GM19035 (cell line): ENCODE data around the gene PPIG.
"Not testable (repeated sequence)": the region's sequence is repeated elsewhere in the genome, so short reads cannot be mapped to it uniquely, and the experiment has no call there.

Source experiments
- ATAC-seq: cut with Tn5 transposase; IDR thresholded peaks from one replicate; pipeline ENCODE4 v1.9.1; 2021; ENCODE audit not compliant: unreplicated experiment

PPIG gene

DNA sequence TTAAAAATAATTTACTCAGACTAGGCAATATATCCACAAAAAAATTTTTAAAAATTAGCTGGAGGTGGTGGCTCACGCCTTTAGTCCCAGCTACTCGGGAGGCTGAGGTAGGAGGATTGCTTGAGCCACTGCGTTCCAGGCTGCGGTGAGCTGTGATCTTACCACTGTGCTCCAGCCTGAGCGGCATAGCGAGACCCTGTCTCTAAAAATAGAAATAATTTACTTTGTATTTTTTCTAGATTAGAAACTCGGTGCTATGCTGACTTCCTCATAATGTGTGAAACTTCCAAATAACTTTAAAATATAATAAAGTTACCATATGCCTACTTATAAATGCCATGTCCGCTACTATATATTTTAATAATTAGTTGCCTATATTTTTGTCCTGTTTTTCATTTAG, 6.7 kb downstream of the PPIG start:
- no peak for ATAC-seq

DNA sequence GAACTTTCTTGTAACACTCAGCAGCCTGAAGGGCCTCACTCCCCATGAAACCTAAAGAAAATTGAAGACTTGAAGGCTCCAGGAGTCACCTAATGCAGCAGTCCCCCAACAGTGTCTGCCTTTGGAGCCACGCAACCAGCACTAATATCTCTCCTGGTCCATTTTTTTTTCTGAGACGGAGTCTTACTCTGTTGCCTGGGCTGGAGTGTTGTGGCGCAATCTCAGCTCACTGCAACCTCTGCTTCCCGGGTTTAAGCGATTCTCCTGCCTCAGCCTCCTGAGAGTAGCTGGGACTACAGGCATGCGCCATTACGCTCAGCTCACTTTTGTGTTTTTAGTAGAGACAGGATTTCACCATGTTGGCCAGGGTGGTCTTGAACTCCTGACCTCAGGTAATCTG, 12.4 kb downstream of the PPIG start:
- ATAC-seq, result not testable (repeated sequence)

DNA sequence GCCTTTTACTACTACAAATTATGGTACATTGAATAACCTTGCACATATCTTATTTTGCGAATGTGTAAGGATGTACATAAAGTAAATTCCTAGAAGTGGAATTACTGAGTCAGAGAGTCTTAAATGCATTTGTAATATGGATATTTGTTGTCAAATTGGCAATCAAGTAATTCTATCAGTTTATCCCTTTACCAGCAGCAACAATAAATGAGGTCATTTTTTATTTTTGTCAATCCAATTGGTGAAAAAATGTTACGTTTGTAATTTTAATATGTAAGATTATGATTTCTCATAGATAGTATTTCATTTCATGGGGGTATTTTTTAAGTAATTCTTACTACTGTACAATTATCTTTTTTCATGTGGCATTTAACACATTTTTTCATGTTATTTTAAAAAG, 14.8 kb downstream of the PPIG start:
- ATAC-seq, result no peak

DNA sequence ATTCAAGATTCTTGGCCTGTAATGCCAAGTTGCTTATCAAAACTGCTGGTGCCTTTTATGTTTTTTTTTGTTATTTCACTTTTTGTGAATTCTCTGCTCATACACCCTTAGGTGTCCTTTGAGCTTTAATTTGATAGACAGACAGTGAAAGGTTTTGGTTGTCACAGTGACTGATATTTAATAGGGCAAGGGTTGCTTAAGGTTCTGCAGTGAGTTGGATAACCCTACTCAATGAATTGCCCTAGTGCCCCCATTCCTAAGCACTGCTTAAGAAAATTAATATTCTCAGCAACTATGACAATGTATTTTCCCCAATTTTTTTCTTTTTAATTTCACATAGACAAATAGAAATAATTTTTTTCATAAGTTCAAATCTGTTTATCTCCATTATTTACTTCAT, 15.4 kb downstream of the PPIG start:
- no peak for ATAC-seq

DNA sequence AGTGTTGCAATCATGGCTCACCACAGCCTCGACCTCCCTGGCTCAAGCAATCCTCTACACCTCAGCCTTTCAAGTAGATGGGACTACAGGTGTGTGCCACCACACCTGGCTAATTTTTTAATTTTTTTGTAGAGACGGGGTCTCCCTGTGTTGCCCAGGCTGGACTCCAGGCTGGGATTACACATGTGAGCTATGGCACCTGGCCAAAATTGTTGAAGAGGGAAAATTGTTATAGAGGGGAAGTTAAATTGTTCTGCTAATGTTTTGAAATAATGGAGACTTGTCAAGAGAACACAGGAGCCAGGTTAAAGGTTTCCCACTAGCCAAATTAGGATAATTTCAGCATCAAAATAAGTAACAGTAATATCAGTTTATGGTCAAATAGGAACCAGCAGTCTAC, 25.1 kb downstream of the PPIG start:
- ATAC-seq, result no peak

DNA sequence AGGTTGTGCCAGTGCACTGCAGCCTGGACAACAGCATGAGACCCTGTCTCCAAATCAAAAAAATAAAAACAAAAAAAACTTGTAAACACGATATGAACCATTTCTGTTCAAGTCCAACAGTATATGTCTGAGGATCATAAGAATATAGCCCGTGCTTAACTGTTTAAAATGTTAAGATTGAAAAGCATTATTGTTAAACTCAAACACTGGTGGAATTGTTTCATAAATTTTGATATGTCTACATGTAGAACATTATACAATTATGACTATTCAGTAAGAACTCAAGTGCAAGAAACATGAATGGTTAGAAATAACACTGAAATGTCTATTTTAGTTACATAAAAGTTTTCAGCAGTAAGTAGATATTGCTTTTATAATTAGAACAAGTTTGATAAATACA, 29.7 kb downstream of the PPIG start:
- no peak for ATAC-seq

DNA sequence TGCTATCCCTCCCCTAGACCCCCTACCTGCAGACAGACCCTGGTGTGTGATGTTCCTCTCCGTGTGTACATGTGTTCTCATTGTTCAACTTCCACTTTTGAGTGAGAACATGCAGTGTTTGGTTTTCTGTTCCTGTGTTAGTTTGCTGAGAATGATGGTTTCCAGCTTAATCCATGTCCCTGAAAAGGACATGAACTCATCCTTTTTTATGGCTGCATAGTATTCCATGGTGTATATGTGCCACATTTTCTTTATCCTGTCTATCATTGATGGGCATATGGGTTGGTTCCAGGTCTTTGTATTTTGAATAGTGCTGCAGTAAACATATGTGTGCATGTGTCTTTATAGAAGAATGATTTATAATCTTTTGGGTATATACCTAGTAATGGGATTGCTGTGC, 31.8 kb downstream of the PPIG start:
- ATAC-seq, result not testable (repeated sequence)

DNA sequence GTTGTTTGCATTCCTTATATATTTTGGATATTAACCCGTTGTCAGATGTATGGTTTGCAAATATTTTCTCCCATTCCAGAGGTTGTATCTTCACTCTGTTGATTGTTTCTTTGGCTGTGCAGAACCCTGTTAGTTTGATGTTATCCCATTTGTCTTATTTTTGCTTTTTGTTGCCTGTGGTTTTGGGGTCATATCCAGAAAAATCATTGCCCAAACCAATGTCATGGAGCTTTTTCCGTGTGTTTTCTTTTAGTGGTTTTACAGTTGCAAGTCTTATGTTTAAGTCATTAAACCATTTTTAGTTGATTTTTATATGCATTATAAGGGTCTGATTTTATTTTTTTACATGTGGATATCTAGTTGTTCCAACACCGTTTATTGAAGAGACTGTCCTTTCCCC, 35.8 kb downstream of the PPIG start:
- no peak for ATAC-seq

DNA sequence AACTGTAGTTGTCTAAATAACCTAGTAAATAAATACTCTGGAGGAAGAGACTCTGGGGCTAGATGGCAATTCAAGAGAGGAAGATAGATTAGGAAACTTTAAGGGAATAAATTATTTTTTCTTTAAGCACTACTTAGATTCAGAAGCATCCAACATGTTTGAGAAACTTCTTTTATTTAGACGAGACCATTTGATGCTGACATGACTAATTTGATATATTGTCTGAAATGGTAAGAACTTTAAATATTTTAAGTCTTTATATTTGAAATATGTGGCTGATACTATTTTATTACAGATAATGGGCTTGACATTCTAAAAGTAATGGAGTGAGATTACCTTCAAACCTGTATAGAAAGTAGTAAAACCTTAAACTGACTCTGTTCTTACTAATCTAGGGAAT, 36.4 kb downstream of the PPIG start:
- ATAC-seq, result no peak

DNA sequence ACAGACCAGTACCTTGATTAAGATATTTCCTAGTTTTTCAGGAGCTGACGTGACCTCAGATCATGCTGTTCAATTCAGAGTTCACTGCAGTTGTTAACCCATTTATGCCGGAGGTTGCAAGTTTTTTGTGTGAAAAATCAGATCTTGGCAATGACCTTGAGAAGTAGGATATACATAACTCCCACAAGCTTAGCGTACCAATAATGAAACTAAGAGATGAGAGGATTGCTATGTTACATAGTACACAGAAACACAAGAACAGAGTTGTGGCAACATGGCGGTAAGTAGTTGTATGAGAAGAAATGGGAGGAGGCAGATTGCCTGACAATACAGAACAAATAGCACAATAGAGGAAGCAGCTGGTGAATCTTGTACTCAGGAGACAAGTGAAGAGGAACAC, 39.1 kb downstream of the PPIG start:
- ATAC-seq, result no peak

DNA sequence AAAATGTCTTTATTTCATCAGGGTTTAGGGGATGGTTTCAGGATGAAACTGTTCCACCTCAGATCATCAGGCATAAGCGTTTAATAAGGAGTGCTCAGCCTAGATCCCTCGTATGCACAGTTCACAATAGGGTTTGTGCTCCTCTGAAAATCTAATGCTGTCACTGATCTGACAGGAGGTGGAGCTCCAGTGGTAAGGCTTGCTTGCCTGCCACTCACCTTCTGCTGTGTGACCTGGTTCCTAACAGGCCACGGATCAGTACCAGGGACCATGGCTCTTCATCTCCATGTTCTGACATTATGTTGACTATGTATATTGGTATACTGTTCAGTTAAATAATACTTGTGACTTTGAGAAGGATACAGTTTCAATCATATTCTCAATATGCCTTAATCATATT, 41.6 kb downstream of the PPIG start:
- ATAC-seq, result no peak

DNA sequence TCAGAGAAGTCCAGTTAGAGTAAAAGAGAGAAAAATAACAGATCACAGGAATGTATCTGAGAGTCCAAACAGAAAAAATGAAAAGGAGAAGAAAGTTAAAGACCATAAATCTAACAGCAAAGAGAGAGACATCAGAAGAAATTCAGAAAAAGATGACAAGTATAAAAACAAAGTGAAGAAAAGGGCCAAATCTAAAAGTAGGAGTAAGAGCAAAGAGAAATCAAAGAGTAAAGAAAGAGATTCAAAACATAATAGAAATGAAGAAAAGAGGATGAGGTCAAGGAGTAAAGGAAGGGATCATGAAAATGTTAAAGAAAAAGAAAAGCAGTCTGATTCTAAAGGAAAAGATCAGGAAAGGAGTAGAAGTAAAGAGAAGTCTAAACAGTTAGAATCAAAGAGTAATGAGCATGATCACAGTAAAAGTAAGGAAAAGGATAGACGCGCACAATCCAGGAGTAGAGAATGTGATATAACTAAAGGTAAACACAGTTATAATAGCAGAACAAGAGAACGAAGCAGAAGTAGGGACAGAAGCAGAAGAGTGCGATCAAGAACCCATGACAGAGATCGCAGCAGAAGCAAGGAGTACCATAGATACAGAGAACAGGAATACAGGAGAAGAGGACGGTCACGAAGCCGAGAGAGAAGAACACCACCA, 52.4 kb downstream of the PPIG start:
- no peak for ATAC-seq

DNA sequence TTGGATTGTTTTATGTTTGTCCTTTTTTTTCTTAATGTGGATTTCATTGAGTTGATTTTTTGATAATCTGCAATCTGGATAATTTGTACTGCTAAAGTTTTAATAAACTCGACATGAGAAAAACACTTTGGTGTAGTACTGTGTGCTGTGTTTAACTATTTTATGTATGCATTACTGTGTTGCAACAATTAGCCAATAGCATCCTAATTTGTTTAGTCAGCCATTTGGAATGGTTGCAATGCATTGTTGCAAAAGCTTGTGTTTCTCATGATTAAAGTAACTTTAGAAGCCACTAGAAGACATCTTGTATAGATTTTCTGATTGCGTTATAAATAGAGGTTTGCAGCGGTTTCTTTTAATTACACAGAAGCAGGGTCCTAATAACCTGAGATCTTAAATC, 53.5 kb downstream of the PPIG start:
- no peak for ATAC-seq

DNA sequence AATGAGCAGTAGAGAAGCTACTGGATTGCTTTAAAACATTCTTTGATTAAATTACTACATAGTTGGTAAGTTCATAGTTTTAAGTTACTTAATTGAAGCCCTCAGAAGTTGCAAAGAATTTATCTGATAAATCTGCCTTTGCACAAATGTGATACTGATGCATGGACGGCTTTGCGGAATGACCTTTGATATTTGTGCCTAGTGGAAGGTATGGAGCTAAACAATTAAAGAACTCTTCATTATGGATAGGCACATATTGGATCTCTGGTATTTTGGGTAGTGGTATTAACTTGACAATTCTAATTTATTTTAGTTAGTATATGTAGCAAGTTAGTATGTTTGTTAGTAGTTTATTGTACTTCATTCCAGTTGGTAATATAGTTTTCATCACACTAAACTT, 56.0 kb downstream of the PPIG start:
- ATAC-seq, result no peak

DNA sequence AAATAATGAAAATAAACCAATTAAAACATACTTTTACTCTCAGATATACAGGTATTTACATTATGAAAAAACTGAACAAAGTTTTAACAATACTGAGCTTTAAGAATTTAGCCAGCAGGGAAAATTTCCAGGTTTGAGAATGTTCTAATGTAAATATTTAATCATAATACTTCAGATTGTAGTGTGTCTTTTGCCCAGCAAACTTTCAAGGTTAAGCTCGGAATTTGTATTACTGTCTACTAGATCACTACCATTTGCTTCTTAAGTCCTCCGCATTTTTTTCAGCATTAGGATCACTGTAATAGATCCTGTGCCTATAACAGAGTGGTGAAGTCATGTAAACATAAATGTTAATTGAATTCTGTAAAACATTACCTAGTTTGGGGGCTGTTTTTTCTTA, 57.3 kb downstream of the PPIG start:
- no peak for ATAC-seq

DNA sequence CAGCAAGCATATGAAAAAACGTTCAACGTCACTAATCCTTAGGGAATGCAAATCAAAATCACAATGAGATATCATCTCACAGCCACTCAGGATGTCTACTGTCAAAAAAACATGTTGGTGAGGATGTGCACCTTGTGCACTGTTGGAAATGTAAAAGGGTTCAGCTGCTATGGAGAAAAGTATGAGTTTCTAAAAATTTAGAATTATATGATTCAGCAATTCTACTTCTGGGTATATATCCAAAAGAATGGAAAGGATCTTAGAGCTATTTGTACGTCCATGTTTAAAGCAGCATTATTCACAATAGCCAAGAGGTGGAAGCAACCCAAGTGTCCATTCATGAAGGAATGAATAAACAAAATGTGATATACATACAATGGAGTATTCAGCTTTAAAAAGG, 60.0 kb downstream of the PPIG start:
- no peak for ATAC-seq

DNA sequence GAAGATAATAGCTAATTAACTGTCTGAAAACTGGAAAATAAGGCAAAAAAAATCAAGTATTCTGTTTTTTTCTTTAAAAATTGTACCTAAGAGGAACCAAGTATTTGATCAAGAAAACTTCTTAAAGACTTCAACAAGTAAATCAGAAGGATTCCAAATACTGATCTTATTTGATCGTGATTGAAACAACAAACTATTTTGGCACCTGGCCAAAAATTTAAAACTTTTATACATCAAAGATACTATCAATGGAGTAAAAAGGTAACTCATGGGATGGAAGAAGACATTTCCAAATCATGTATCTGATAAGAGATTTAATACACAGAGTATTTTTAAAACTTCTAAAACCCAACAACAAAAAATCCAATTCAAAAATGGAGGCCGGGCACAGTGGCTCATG, 63.3 kb downstream of the PPIG start:
- ATAC-seq, result no peak

DNA sequence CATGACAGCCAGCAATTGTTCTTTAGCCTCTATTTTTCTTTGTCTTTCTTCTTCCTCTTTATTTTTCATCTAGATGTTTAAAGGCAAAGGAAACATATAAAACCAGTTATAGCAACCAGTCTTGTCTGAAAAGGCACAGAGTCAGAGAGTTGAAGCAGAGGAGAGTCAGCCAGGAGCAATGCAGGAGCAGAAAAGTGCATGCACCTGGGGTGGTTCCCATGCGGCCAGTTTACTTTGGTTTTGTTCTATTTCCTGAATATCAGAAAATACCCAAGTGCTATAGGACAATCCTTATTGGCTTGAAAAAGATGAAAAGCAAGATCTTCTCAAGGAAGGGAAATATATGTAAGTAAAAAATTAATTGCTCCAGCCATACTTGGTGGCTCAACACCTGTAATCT, 65.1 kb downstream of the PPIG start:
- no peak for ATAC-seq

DNA sequence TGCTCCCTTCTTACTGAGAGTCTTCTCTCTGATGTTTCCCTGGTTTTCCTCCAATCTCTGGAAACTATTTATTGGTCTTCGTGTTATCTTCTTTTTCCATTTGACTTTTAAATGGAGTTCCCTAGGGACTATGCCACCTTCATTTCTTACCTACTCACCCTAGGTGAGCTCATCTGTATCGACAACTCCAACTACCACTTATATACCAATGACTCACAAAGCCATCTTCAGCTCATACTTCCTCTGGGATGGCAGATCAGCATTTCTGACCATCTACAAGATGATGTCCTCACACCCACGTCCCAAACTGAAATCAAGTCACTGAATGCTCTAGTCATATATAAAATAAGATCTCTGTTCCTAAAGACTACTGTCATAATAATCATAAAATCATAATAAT, 69.5 kb downstream of the PPIG start:
- no peak for ATAC-seq

DNA sequence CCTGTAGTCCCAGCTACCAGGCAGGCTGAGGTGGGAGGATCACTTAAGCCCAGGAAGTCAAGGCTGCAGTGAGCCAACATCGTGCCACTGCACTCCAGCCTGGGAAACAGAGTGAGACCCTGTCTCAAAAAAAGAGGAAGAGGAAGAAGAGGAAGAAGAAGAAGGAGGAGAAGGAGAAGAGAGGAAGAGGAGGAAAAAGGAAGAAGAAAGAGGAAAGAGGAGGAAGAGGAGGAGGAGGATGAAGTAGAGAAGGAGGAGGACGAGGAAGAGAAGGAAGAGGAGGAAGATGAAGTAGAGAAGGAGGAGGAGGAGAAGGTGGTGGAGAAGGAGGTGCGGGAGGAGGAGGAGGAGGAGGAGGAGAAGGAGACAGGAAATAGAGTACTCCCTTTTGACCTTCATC, 72.0 kb downstream of the PPIG start:
- no peak for ATAC-seq

DNA sequence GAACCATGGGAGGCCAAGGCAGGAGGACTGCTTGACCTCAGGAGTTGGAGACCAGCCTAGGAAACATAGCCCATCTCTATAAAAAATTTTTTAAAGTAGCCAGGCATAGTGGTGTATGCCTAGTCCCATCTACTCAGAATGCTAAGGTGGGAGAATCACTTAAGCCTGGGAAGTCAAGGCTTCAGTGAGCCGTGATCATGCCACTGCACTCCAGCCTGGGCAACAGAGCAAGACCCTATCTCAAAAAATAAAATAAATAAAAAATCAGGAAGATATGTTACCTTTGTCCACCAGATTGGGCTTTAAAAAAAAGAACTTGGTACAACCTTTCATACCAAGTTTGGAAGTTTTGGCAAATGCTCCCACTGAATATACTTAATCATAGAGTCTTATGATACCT, 74.7 kb downstream of the PPIG start:
- no peak for ATAC-seq

DNA sequence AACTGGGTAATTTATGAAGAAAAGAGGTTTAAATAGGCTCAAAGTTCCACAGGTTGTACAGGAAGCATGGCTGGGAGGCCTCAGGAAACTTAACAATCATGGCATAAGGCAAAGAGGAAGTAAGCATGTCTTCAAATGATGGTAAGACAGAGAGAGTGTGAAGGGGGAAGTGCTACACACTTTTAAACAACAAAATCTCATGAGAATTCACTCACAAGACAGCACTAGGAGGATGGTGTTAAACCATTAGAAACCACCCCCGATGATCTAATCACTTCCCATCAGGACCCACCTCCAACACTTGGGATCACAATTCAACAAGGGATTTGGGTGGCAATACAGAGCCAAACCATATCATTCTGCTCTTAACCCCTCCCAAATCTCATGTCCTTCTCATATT, 75.2 kb downstream of the PPIG start:
- no peak for ATAC-seq

DNA sequence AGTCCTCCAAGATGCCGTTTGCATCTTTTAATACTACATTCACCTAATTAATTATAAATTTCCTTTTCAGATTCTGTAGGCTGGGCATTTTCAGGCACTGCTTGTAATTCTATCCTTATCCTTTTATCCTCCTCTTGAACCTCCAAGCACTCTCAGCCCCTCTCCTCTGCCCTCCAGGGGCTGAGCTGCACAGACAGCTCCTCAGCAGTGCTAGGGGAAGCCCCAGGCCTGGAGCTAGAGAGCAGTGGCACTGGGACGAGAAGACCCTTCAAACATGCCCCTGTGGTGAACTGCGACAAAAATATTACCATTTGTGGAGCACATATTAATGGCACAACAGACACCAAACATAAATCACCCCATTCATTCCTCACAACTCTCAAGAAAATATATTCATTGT, 77.1 kb downstream of the PPIG start:
- ATAC-seq, result no peak

DNA sequence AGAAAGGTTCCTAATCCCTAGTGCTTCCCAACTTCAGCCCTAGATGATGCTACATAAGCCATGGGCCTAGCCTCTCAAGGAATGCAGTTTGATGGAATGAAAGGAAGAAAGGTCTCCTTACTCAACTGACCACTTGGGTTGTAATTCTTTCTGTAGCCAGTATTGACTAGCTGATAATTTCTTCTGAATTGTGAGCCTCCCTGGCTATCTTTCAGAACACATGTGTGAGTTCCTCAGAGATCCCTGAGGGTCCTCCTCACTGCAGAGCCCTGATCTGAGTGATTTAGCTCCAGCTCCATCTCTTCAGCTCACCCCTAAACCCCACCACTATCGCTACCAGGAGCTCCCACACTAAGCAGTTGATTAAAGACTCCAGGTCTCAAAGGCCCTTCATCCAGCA, 78.6 kb downstream of the PPIG start:
- no peak for ATAC-seq
